GM20431 (cell line): ENCODE results near the gene CDH23.

Source experiments
- in situ Hi-C: fragments of 300-500 bp; cut with MseI, MboI; formaldehyde crosslinking; loops from one replicate; pipeline ENCODE4 v1.15.0; 2020; ENCODE audit warnings: low sequenced_read_pairs; ENCODE audit not compliant: unreplicated experiment

The CDH23 gene

GRCh38 chr10:71435571-71436267, 39.0 kb downstream of the CDH23 start:
- in situ Hi-C loops, result no loop called here

GRCh38 chr10:71436268-71437125, 39.8 kb downstream of the CDH23 start:
- in situ Hi-C loops, result no loop called here

GRCh38 chr10:71437537-71438092, 40.9 kb downstream of the CDH23 start:
- in situ Hi-C loops, result no loop called here

GRCh38 chr10:71438761-71439160, 42.0 kb downstream of the CDH23 start:
- in situ Hi-C loops, result no loop called here

GRCh38 chr10:71439670-71440425, 43.1 kb downstream of the CDH23 start:
- in situ Hi-C loops, result no loop called here

- in situ Hi-C loops, result no loop called here
Measured at GRCh38 chr10:71440506-71441035, 43.9 kb downstream of the CDH23 start.

- in situ Hi-C loops, result no loop called here
Measured at GRCh38 chr10:71442000-71442399, 45.3 kb downstream of the CDH23 start.

- in situ Hi-C loops, result no loop called here
Measured at GRCh38 chr10:71442859-71443570, 46.3 kb downstream of the CDH23 start.

GRCh38 chr10:71443676-71444075, 47.0 kb downstream of the CDH23 start:
- in situ Hi-C loops, result no loop called here

- in situ Hi-C loops, result no loop called here
Measured at GRCh38 chr10:71444284-71445054, 47.7 kb downstream of the CDH23 start.

GRCh38 chr10:71447676-71448075, 51.0 kb downstream of the CDH23 start:
- in situ Hi-C loops, result no loop called here

- in situ Hi-C loops, result no loop called here
Measured at GRCh38 chr10:71448146-71448545, 51.4 kb downstream of the CDH23 start.

GRCh38 chr10:71449026-71449425, 52.3 kb downstream of the CDH23 start:
- in situ Hi-C loops, result no loop called here

GRCh38 chr10:71451754-71452153, 55.0 kb downstream of the CDH23 start:
- in situ Hi-C loops, result no loop called here

GRCh38 chr10:71453186-71453585, 56.5 kb downstream of the CDH23 start:
- in situ Hi-C loops, result no loop called here

- in situ Hi-C loops, result no loop called here
Measured at GRCh38 chr10:71454347-71454746, 57.6 kb downstream of the CDH23 start.

GRCh38 chr10:71455035-71455434, 58.3 kb downstream of the CDH23 start:
- in situ Hi-C loops, result no loop called here

GRCh38 chr10:71456631-71457030, 59.9 kb downstream of the CDH23 start:
- in situ Hi-C loops, result no loop called here

GRCh38 chr10:71457908-71458307, 61.2 kb downstream of the CDH23 start:
- in situ Hi-C loops, result no loop called here
